H9 (cell line): ENCODE measurements around the gene TBRG1. TPM values are rescaled to one million over a fixed set of nuclear protein-coding genes. Genes with fewer than 3 reads are reported as not detected.

ENCODE experiments used
- DNase-seq: peaks from one replicate; pipeline ENCODE4 v3.0.0-alpha.2; 2017
- H2AFZ ChIP-seq: one replicate; pipeline ENCODE4 v1.6.1; 2013; ENCODE audit warnings: mild to moderate bottlenecking, low read length, control low read depth, moderate library complexity
- H2AK5ac ChIP-seq: 2 replicates; pipeline ENCODE4 v1.6.1; 2013; ENCODE audit warnings: low read length, control low read depth, mixed read lengths; ENCODE audit not compliant: insufficient read length
- H2BK120ac ChIP-seq: one replicate; pipeline ENCODE4 v1.6.1; 2013; ENCODE audit warnings: low read depth, mild to moderate bottlenecking, low read length, control low read depth, inconsistent platforms; ENCODE audit not compliant: poor library complexity, severe bottlenecking
- H2BK12ac ChIP-seq: 2 replicates; pipeline ENCODE4 v1.6.1; 2013; ENCODE audit warnings: low read length, control low read depth, mixed read lengths, low read depth; ENCODE audit not compliant: insufficient read length
- H2BK15ac ChIP-seq: 2 replicates; pipeline ENCODE4 v1.6.1; 2013; ENCODE audit warnings: low read depth, low read length, control low read depth
- H2BK20ac ChIP-seq: one replicate; pipeline ENCODE4 v1.6.1; 2013; ENCODE audit warnings: low read depth, mild to moderate bottlenecking, low read length, control low read depth, inconsistent platforms; ENCODE audit not compliant: poor library complexity, severe bottlenecking
- H2BK5ac ChIP-seq: 2 replicates; pipeline ENCODE4 v1.6.1; 2013; ENCODE audit warnings: low read length, control low read depth, mixed read lengths; ENCODE audit not compliant: insufficient read length
- H3K14ac ChIP-seq: 2 replicates; pipeline ENCODE4 v1.6.1; 2013; ENCODE audit warnings: low read length, control low read depth; ENCODE audit not compliant: insufficient read depth
- H3K18ac ChIP-seq: 2 replicates; pipeline ENCODE4 v1.6.1; 2013; ENCODE audit warnings: low read depth, mild to moderate bottlenecking, mixed read lengths, low read length, control low read depth; ENCODE audit not compliant: insufficient read length
- H3K23ac ChIP-seq: 2 replicates; pipeline ENCODE4 v1.6.1; 2013; ENCODE audit warnings: low read length, control low read depth, mixed read lengths, low read depth; ENCODE audit not compliant: insufficient read length
- H3K23me2 ChIP-seq: 2 replicates; pipeline ENCODE4 v1.6.1; 2013; ENCODE audit warnings: low read depth, mild to moderate bottlenecking, mixed read lengths, low read length, control low read depth; ENCODE audit not compliant: insufficient read length, poor library complexity, severe bottlenecking
- H3K27ac ChIP-seq: 2 replicates; pipeline ENCODE4 v1.5.1; 2013; ENCODE audit warnings: low read length, control low read depth, mixed read lengths, low read depth; ENCODE audit not compliant: insufficient read length
- H3K27me3 ChIP-seq: 2 replicates; pipeline ENCODE4 v1.6.1; 2013; ENCODE audit warnings: low read length, control low read depth, inconsistent platforms; ENCODE audit not compliant: insufficient read depth
- H3K4ac ChIP-seq: 2 replicates; pipeline ENCODE4 v1.6.1; 2013; ENCODE audit warnings: low read depth, mild to moderate bottlenecking, control low read depth, inconsistent platforms, low read length, moderate library complexity
- H3K4me1 ChIP-seq: 2 replicates; pipeline ENCODE4 v1.6.1; 2013; ENCODE audit warnings: low read length, control low read depth, inconsistent platforms; ENCODE audit not compliant: insufficient read depth
- H3K4me2 ChIP-seq: 2 replicates; pipeline ENCODE4 v1.6.1; 2013; ENCODE audit warnings: low read length, control low read depth, mixed read lengths; ENCODE audit not compliant: insufficient read length, insufficient read depth
- H3K56ac ChIP-seq: 2 replicates; pipeline ENCODE4 v1.6.1; 2013; ENCODE audit warnings: low read depth, mild to moderate bottlenecking, mixed read lengths, low read length, control low read depth; ENCODE audit not compliant: insufficient read length
- H3K79me1 ChIP-seq: 2 replicates; pipeline ENCODE4 v1.6.1; 2013; ENCODE audit warnings: low read depth, mild to moderate bottlenecking, moderate library complexity, low read length, control low read depth, inconsistent platforms; ENCODE audit not compliant: insufficient read depth, poor library complexity, severe bottlenecking
- H3K79me2 ChIP-seq: 2 replicates; pipeline ENCODE4 v1.6.1; 2013; ENCODE audit warnings: low read length, control low read depth, inconsistent platforms; ENCODE audit not compliant: insufficient read depth
- H3K9ac ChIP-seq: 2 replicates; pipeline ENCODE4 v1.6.1; 2013; ENCODE audit warnings: low read length, control low read depth, mixed read lengths; ENCODE audit not compliant: insufficient read length; ENCODE audit errors: extremely low read depth
- H3K9me3 ChIP-seq: one replicate; pipeline ENCODE4 v1.6.1; 2013; ENCODE audit warnings: low read depth, low read length, inconsistent platforms; ENCODE audit not compliant: control insufficient read depth
- H3T11ph ChIP-seq: one replicate; pipeline ENCODE4 v1.6.1; 2013; ENCODE audit warnings: mild to moderate bottlenecking, low read length, control low read depth, inconsistent platforms
- H4K20me1 ChIP-seq: one replicate; pipeline ENCODE4 v1.6.1; 2013; ENCODE audit not compliant: control insufficient read depth, insufficient read length, insufficient read depth
- H4K5ac ChIP-seq: 2 replicates; pipeline ENCODE4 v1.6.1; 2013; ENCODE audit warnings: low read depth, mild to moderate bottlenecking, mixed read lengths, low read length, control low read depth; ENCODE audit not compliant: insufficient read length
- H4K8ac ChIP-seq: replicated peaks from 2 replicates; pipeline ENCODE4 v1.6.1; 2013; ENCODE audit warnings: low read length, control low read depth, mixed read lengths, low read depth; ENCODE audit not compliant: insufficient read length
- H4K91ac ChIP-seq: 2 replicates; pipeline ENCODE4 v1.6.1; 2013; ENCODE audit warnings: low read depth, mild to moderate bottlenecking, moderate library complexity, mixed read lengths, low read length, control low read depth; ENCODE audit not compliant: insufficient read length
- H3K27ac Mint-ChIP-seq, 3 experiments: 2 replicates in 2 of 3; 3 replicates in 1 of 3; pipeline ENCODE4 v1.8.0; 2020 to 2021; ENCODE audit warnings: mixed read lengths in 3 of 3, mild to moderate bottlenecking in 1 of 3, moderate library complexity in 1 of 3
- H3K27me3 Mint-ChIP-seq: 2 replicates; pipeline ENCODE4 v1.8.0; 2021; ENCODE audit warnings: low read depth, mild to moderate bottlenecking, moderate library complexity, mixed read lengths
- H3K36me3 Mint-ChIP-seq, 3 experiments: 2 replicates in 2 of 3; 3 replicates in 1 of 3; pipeline ENCODE4 v1.8.0; 2020 to 2021; ENCODE audit warnings: low read depth in 3 of 3, mixed read lengths in 3 of 3; ENCODE audit not compliant: insufficient read depth in 1 of 3
- H3K4me1 Mint-ChIP-seq, 2 experiments: 2 replicates each; pipeline ENCODE4 v1.8.0; 2020; ENCODE audit warnings: mixed read lengths in 2 of 2
- H3K4me3 Mint-ChIP-seq, 2 experiments: 2 replicates in 1 of 2; 3 replicates in 1 of 2; pipeline ENCODE4 v1.8.0; 2020 to 2021; ENCODE audit warnings: mild to moderate bottlenecking in 2 of 2, mixed read lengths in 2 of 2, moderate library complexity in 1 of 2
- H3K9me3 Mint-ChIP-seq, 2 experiments: 2 replicates in 1 of 2; 3 replicates in 1 of 2; pipeline ENCODE4 v1.8.0; 2020; ENCODE audit warnings: mild to moderate bottlenecking in 2 of 2, mixed read lengths in 2 of 2, moderate library complexity in 1 of 2
- WGBS: extraction: QIAGEN DNeasy Blood & Tissue Kit; methylation state at CpG from one replicate; pipeline ENCODE4 v1.1.7; 2013; ENCODE audit warnings: missing lambda C conversion rate, low lambda C conversion rate, mixed read lengths; ENCODE audit not compliant: insufficient read length; ENCODE audit errors: extremely low coverage; 5-methylcytosine and 5-hydroxymethylcytosine counted together
- total RNA-seq: library from RNA; stranded (reverse); gene quantifications from 2 replicates; pipeline ENCODE4 v1.2.1, GENCODE V29; 2021
- TF ChIP-seq, protein P1 (sequence below): fragments of 200-600 bp; sonication (generic); conservative IDR thresholded peaks from 3 replicates; pipeline ENCODE4 v1.8.0; 2021; ENCODE audit warnings: antibody characterized with exemption, mild to moderate bottlenecking

Gene TBRG1
- total RNA-seq, 1 experiment from 2014 or later = 23.9 TPM

- Histone ChIP-seq H2BK15ac (no peak overlapping the region), H2AK5ac (no peak overlapping the region), H3K9me3 (no peaks in the 10 kb centered on the region), H2BK120ac (no peak overlapping the region), H3K27me3 (no peaks in the 10 kb centered on the region), H3K4me2 (no peak overlapping the region), H3K56ac (no peak overlapping the region), H2BK5ac (no peak overlapping the region), H3K27ac (no peak overlapping the region), H3K23ac (no peak overlapping the region), H2BK20ac (no peak overlapping the region), H4K91ac (no peak overlapping the region), H4K5ac (no peak overlapping the region), H3K23me2 (no peaks in the 10 kb centered on the region), H4K20me1 (no peaks in the 10 kb centered on the region), H2AFZ (no peak overlapping the region), H3K4ac (no peak overlapping the region), H2BK12ac (no peak overlapping the region), H3K14ac (no peak overlapping the region), H3K79me2 (no peaks in the 10 kb centered on the region), H3K4me1 (no peaks in the 10 kb centered on the region), H3T11ph (no peak overlapping the region), H3K18ac (no peak overlapping the region), H4K8ac (no peak overlapping the region), H3K9ac (no peak overlapping the region), H3K79me1 (no peaks in the 10 kb centered on the region)
- Mint-ChIP-seq H3K27ac (no peak overlapping the region), H3K4me3 (no peak overlapping the region), H3K4me1 (no peaks in the 10 kb centered on the region), H3K27me3 (no peaks in the 10 kb centered on the region; the same call in 1 of the 2 replicates), H3K36me3 (no peaks in the 10 kb centered on the region), H3K9me3 (no peaks in the 10 kb centered on the region)
- no peak for DNase-seq
- TF ChIP-seq, protein P1, sequence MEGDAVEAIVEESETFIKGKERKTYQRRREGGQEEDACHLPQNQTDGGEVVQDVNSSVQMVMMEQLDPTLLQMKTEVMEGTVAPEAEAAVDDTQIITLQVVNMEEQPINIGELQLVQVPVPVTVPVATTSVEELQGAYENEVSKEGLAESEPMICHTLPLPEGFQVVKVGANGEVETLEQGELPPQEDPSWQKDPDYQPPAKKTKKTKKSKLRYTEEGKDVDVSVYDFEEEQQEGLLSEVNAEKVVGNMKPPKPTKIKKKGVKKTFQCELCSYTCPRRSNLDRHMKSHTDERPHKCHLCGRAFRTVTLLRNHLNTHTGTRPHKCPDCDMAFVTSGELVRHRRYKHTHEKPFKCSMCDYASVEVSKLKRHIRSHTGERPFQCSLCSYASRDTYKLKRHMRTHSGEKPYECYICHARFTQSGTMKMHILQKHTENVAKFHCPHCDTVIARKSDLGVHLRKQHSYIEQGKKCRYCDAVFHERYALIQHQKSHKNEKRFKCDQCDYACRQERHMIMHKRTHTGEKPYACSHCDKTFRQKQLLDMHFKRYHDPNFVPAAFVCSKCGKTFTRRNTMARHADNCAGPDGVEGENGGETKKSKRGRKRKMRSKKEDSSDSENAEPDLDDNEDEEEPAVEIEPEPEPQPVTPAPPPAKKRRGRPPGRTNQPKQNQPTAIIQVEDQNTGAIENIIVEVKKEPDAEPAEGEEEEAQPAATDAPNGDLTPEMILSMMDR = no peak
- no CpG with 5 or more reads among the region's 2 CpGs for WGBS
Measured at GRCh38 chr11:124591430-124591829, 31.2 kb upstream of the TBRG1 start.
